Measurements from ENCODE around the gene OR2M5.

DNA sequence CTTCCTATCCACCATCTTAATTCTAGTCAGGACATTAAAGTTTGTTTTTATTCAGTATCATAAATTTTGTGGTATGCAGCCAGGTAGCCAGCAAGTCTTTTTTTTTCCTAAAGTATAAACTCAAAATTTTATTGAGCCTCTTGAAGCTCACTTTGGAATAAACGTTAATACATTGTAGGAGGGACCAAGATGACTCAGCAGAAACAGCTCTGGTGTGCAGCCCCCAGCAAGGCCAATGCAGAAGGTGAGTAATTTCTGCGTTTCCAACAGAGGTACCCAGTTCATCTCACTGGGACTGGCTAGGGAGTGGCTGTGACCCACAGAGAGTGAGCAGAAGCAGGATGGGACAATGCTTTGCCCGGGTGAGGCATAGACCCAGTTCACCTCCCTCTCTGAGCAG, 42.4 kb downstream of the OR2M5 start:
- TF ChIP-seq SP1 (IDR thresholded peaks at IDR 0.05) (no peak), L3MBTL2 (conservative IDR thresholded peaks at IDR 0.05) (no peak), TARDBP (IDR thresholded peaks at IDR 0.05) (no peak), ELF4 (IDR thresholded peaks at IDR 0.05) (no peak), FOXA1 (IDR thresholded peaks at IDR 0.05) (no peak), SUZ12 (IDR thresholded peaks at IDR 0.05) (no peak), FOXK2 (IDR thresholded peaks at IDR 0.05) (no peak), CTBP1 (IDR thresholded peaks at IDR 0.05; ENCODE audit: borderline replicate concordance) (no peak)

Measured in HEK293T (cell line).